ENCODE data around the gene ABR. TPM values are rescaled to one million over a fixed set of nuclear protein-coding genes. Genes with fewer than 3 reads are reported as not detected.

ABR gene
- total and polyA plus RNA-seq, 2 of the 8 experiments (the other 6 are each of a cell fraction or from before 2014, with no cell fraction given): 44.8 to 47.2 TPM

DNA sequence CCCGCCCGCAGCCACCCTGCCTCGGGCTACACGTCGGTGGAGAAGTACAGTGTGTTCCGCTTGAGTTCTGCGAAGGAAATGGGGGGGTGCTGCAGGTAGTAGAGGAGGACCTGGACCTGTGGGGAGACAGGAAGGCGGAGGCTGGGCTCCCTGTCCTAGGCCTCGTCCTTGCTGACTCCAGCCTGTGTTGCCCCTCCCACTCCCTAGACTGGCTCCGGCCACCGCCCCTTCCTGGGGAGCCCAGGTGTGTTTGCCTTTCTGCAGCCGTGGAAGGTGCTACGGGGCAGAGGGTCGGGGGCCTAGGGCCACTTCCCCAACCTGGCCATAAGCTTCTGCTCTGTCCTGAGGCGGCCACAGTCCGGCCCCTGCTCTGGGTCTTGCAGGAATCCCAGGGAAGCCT, 173.7 kb downstream of the ABR start:
- 93% methylated on average over 16 of the region's 16 CpGs; no CpG with 5 or more reads in 1 of the 2 experiments for WGBS, 2 experiments (ENCODE audit: extremely low coverage in 1 of 2, insufficient coverage in 1 of 2, insufficient read length in 1 of 2, insufficient replicate concordance in 2 of 2, low coverage in 1 of 2, low lambda C conversion rate in 2 of 2, missing lambda C conversion rate in 1 of 2)
- Histone ChIP-seq H4K20me1 (replicated peaks in 1 of 2; ENCODE audit: control insufficient read depth in 1 of 2, insufficient read depth in 2 of 2, low read length in 2 of 2) (peaks cover 0 to 5% of the 10 kb centered on the region in 2 experiments), H4K8ac (ENCODE audit: extremely low read depth, insufficient read depth, low read length) (no peak overlapping the region), H2BK12ac (ENCODE audit: low read depth, low read length) (no peak overlapping the region), H4K91ac (replicated peaks; ENCODE audit: insufficient read length, low read length) (no peak overlapping the region), H3K56ac (replicated peaks; ENCODE audit: insufficient read length, low read depth, low read length) (no peak overlapping the region), H3K4ac (replicated peaks; ENCODE audit: insufficient read length, low read depth, low read length) (no peak overlapping the region), H2AK5ac (ENCODE audit: low read depth, low read length) (no peak overlapping the region), H2BK120ac (replicated peaks; ENCODE audit: low read depth, low read length) (no peak overlapping the region), H3K79me1 (ENCODE audit: low read depth, low read length) (peaks cover 3% of the 10 kb centered on the region; the same call in 1 of the 2 replicates), H3K23ac (ENCODE audit: insufficient read length) (no peak overlapping the region), H2BK20ac (ENCODE audit: low read length) (no peak overlapping the region), H3K36me3 (ENCODE audit: control insufficient read depth in 2 of 4, insufficient read depth in 4 of 4, low read length in 3 of 4) (peaks cover 0 to 20% (median 6%) of the 10 kb centered on the region in 4 experiments; a peak in 4 of 8 replicates), H3K79me2 (ENCODE audit: control insufficient read depth in 1 of 2, insufficient read depth in 2 of 2, low read length in 2 of 2) (no peaks in the 10 kb centered on the region), H4K5ac (ENCODE audit: insufficient read length, low read depth, low read length) (no peak overlapping the region), H3K4me3 (ENCODE audit: extremely low read depth in 1 of 4, insufficient read depth in 2 of 4, low read depth in 3 of 4, low read length in 4 of 4) (no peak overlapping the region), H3K9me3 (ENCODE audit: insufficient read depth in 2 of 2, low read depth in 1 of 2, low read length in 1 of 2) (no peaks in the 10 kb centered on the region), H3K14ac (ENCODE audit: insufficient read length) (no peak overlapping the region), H3K4me2 (ENCODE audit: insufficient read depth in 1 of 2, low read depth in 2 of 2, low read length in 2 of 2) (no peak overlapping the region), H3K27me3 (replicated peaks in 1 of 4; ENCODE audit: control insufficient read depth in 3 of 4, extremely low read depth in 1 of 4, insufficient read depth in 3 of 4, low read length in 3 of 4) (no peaks in the 10 kb centered on the region), H3K4me1 (replicated peaks in 1 of 4; ENCODE audit: control insufficient read depth in 3 of 4, insufficient read depth in 4 of 4, low read length in 3 of 4) (peaks cover 0 to 3% (median 0%) of the 10 kb centered on the region in 4 experiments; a peak in 4 of 7 replicates), H2AFZ (ENCODE audit: low read length) (no peak overlapping the region), H3K9ac (replicated peaks in 1 of 4; ENCODE audit: extremely low read depth in 1 of 4, low read depth in 3 of 4, low read length in 3 of 4) (no peak overlapping the region), H2BK5ac (ENCODE audit: low read depth, low read length) (no peak overlapping the region; the same call in 1 of the 2 replicates), H3K18ac (ENCODE audit: extremely low read depth, low read length) (no peak overlapping the region), H2BK15ac (ENCODE audit: low read length) (no peak overlapping the region), H3K27ac (ENCODE audit: low read depth, low read length) (no peak overlapping the region), H3K23me2 (ENCODE audit: low read depth, low read length) (no peaks in the 10 kb centered on the region)
- CTCF ChIA-PET (ENCODE audit: partially characterized antibody): interaction anchor here (1.7 to 12.7 kb wide), 2 partner anchors 9 to 51 kb away, joined by 7 to 144 read pairs; partner anchors contain the start of gene TIMM22
- DNase-seq (ENCODE audit: low read depth in 1 of 2, low spot score in 2 of 2) (no peak), FAIRE-seq (no peak)
- POLR2A ChIA-PET (ENCODE audit: partially characterized antibody): interaction anchor here (0.7 to 1.9 kb wide), 4 partner anchors 9 to 223 kb away, joined by 3 to 5 read pairs (median 3); partner anchors contain the start of genes GLOD4 and MRM3
- TF ChIP-seq CTBP2 (IDR thresholded peaks at IDR 0.05; ENCODE audit: borderline replicate concordance, insufficient read depth, insufficient read length, low read length) (no peak), TBP (IDR thresholded peaks at IDR 0.05; ENCODE audit: low read depth, low read length) (no peak), GABPA (IDR thresholded peaks at IDR 0.05; ENCODE audit: borderline replicate concordance, insufficient read depth, low read length) (no peak), CEBPB (IDR thresholded peaks at IDR 0.05; ENCODE audit: low read depth, low read length) (no peak), RBBP5 (IDR thresholded peaks at IDR 0.05; ENCODE audit: borderline replicate concordance, low read depth, low read length) (no peak), POLR2AphosphoS5 (IDR thresholded peaks at IDR 0.05; ENCODE audit: low read depth, low read length) (no peak), EZH2 (IDR thresholded peaks at IDR 0.05; ENCODE audit: low read depth, low read length, severe bottlenecking) (no peak), SIRT6 (IDR thresholded peaks at IDR 0.05; ENCODE audit: low read length) (no peak), SRF (IDR thresholded peaks at IDR 0.05; ENCODE audit: low read depth, low read length) (no peak)
- TF ChIP-seq, protein P1, sequence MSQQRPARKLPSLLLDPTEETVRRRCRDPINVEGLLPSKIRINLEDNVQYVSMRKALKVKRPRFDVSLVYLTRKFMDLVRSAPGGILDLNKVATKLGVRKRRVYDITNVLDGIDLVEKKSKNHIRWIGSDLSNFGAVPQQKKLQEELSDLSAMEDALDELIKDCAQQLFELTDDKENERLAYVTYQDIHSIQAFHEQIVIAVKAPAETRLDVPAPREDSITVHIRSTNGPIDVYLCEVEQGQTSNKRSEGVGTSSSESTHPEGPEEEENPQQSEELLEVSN (IDR thresholded peaks at IDR 0.05): no peak
- TF ChIP-seq, protein P2, sequence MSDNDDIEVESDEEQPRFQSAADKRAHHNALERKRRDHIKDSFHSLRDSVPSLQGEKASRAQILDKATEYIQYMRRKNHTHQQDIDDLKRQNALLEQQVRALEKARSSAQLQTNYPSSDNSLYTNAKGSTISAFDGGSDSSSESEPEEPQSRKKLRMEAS (IDR thresholded peaks at IDR 0.05): no peak
- TF ChIP-seq, protein P3, sequence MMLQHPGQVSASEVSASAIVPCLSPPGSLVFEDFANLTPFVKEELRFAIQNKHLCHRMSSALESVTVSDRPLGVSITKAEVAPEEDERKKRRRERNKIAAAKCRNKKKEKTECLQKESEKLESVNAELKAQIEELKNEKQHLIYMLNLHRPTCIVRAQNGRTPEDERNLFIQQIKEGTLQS (IDR thresholded peaks at IDR 0.05; ENCODE audit: insufficient read depth, low read depth, low read length): no peak
